Activated T-helper 9 cell treated with anti-CD3 and anti-CD28 coated beads, Interleukin-2, amount 50 U/mL, for 16 hours (primary cell): ENCODE data around the gene SLC31A2.
A peak's percentile ranks its signal among the peaks of the same experiment; 100 is the strongest.
"Not testable (repeated sequence)": the region's sequence is repeated elsewhere in the genome, so short reads cannot be mapped to it uniquely, and the experiment has no call there.

Experiments used
- DNase-seq: peaks from one replicate; pipeline ENCODE4 v3.0.0-alpha.2; 2020; ENCODE audit warnings: low read depth

SLC31A2 gene

GRCh38 chr9:113150670-113151611 lies at the start of gene SLC31A2:
Gene SLC31A2 (plus strand): TSS chr9:113151007. CDS start chr9:113151075, 68 bp downstream.
- DNase-seq, result peak; percentile 84

- DNase-seq, result not testable (repeated sequence)
These were observed 45.5 kb upstream of the SLC31A2 start for GRCh38 chr9:113105345-113105744.

GRCh38 chr9:113111065-113111951 lies 39.5 kb upstream of the SLC31A2 start:
- DNase-seq, result not testable (repeated sequence)

GRCh38 chr9:113112706-113113510 lies 37.9 kb upstream of the SLC31A2 start:
- DNase-seq, result not testable (repeated sequence)

- DNase-seq, result not testable (repeated sequence)
These were observed 32.0 kb upstream of the SLC31A2 start for GRCh38 chr9:113118829-113119228.

GRCh38 chr9:113125386-113126035 lies 25.3 kb upstream of the SLC31A2 start:
- DNase-seq, result no peak

GRCh38 chr9:113129466-113129865 lies 21.3 kb upstream of the SLC31A2 start:
- DNase-seq, result no peak

- DNase-seq, result no peak
These were observed 20.9 kb upstream of the SLC31A2 start for GRCh38 chr9:113129884-113130283.

GRCh38 chr9:113131689-113132151 lies 19.1 kb upstream of the SLC31A2 start:
- no peak for DNase-seq

- DNase-seq, result no peak
These were observed 13.3 kb upstream of the SLC31A2 start for GRCh38 chr9:113137196-113138168.

GRCh38 chr9:113138760-113139159 lies 12.0 kb upstream of the SLC31A2 start:
- no peak for DNase-seq

GRCh38 chr9:113139225-113139829 lies 11.5 kb upstream of the SLC31A2 start:
- DNase-seq, result no peak

- no peak for DNase-seq
These were observed 10.9 kb upstream of the SLC31A2 start for GRCh38 chr9:113139953-113140352.

- not testable (repeated sequence) for DNase-seq
These were observed 9.9 kb upstream of the SLC31A2 start for GRCh38 chr9:113140896-113141295.

- DNase-seq, result no peak
These were observed 7.2 kb upstream of the SLC31A2 start for GRCh38 chr9:113143432-113144227.

GRCh38 chr9:113148372-113148705 lies 2.5 kb upstream of the SLC31A2 start:
- no peak for DNase-seq

GRCh38 chr9:113148781-113149510 lies 1.9 kb upstream of the SLC31A2 start:
- DNase-seq, result no peak

GRCh38 chr9:113149561-113149960 lies 1.2 kb upstream of the SLC31A2 start:
- DNase-seq, result not testable (repeated sequence)
